GM12801 (cell line): ENCODE measurements around the gene SETD4.

Experiments
- TF ChIP-seq, protein P1 (sequence below): IDR thresholded peaks from one replicate; pipeline ENCODE4 v1.5.1; 2011; ENCODE audit warnings: control low read depth; ENCODE audit not compliant: insufficient read length; ENCODE audit errors: extremely low read depth

Gene SETD4

DNA sequence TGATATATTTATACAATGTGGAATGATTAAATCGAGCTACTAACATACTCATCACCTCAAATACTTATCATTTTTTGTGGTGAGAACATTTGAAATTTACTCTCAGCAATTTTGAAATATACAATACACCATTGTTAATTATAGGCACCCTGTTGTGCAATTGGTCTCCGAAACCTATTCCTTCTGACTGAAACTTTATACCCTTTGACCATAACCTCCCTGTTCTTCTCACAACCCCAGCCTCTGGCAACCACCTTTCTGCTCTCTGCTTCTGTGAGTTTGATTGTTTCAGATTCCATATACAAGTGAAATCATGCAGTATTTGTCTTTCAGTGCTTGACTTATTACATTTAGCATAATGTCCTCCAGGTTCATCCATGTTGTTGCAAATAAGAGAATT, 49.5 kb downstream of the SETD4 start:
- TF ChIP-seq, protein P1, sequence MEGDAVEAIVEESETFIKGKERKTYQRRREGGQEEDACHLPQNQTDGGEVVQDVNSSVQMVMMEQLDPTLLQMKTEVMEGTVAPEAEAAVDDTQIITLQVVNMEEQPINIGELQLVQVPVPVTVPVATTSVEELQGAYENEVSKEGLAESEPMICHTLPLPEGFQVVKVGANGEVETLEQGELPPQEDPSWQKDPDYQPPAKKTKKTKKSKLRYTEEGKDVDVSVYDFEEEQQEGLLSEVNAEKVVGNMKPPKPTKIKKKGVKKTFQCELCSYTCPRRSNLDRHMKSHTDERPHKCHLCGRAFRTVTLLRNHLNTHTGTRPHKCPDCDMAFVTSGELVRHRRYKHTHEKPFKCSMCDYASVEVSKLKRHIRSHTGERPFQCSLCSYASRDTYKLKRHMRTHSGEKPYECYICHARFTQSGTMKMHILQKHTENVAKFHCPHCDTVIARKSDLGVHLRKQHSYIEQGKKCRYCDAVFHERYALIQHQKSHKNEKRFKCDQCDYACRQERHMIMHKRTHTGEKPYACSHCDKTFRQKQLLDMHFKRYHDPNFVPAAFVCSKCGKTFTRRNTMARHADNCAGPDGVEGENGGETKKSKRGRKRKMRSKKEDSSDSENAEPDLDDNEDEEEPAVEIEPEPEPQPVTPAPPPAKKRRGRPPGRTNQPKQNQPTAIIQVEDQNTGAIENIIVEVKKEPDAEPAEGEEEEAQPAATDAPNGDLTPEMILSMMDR, result no peak

DNA sequence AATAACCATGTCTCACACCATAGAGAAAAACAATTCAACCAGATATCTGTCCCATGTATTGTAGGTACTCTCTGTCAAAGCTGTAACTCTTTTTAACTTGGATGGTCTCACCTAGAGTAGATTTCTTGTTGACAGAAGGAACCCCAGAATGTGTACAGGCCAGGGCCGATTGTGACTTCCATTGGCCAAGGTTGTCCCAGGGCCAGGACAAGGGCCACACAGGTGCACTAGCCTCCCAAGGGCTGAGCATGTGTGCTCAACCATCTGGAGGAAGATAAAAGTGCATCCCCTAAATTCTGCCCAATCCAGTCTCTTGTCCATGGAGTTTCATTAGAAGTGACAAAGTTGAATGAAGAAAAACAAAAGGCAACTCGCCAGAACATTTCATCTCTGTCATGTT, 51.8 kb downstream of the SETD4 start:
- TF ChIP-seq, protein P1, result no peak

DNA sequence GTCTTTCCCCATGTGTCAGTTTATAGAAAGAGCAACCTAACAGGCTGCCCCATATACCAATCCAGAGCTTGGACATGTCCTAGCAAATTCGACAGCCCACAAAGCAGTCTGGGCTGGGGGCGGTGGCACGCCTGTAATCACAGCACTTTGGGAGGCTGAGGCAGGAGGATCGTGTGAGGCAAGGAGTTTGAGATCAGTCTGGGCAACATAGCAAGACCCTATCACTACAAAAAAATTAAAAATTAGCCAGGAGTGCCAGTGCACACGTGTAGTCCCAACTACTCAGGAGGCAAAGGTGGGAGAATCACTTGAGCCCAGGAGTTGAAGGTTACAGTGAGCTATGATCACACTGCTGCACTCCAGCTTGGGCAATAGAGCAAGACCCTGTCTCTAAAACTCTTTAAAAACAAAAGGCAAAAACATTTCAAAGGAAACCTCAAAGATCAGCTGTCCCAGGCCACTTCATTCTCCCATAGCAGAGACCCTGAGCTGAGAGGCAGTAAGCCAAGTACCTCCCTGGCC, 54.4 kb downstream of the SETD4 start:
- TF ChIP-seq, protein P1, result no peak

DNA sequence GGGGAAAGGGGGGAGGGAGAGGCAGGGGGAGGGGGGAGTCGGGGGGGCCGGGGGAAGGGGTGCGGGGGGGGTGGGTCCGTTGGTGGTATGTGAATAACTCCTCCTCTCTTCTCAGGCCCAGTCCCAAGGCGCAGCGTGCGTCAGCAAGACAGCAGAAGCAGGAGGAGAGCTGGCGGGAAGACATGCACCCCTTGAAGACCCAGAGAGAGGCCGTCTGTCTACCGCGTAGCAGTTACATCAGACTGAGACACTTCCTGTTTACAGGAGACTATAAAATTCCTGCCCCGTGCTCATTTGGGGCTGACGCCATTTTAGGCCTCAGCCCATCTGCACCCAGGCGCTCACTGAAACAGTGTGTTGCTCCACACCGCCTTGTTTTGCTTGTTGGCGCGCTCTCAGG, 55.3 kb downstream of the SETD4 start:
- TF ChIP-seq, protein P1, result no peak

DNA sequence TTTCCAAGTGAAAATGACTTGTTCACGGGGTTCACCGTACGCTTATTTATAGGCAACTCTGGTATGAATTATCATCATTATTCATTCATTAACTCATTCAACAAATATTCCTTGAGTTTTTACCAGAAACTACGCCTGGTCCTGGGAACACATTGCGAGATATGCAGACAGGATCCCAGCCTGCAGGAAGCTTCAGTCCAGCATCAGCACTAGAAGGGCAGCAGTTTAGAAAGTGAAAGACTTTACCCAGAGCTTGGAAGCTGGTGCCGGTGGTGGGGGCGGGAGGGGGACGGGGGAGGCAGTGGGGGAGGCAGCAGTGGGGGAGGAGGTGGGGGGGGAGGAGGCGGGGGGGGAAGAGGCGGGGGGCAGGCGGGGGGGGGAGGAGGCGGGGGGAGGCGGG, 55.9 kb downstream of the SETD4 start:
- TF ChIP-seq, protein P1, result no peak

DNA sequence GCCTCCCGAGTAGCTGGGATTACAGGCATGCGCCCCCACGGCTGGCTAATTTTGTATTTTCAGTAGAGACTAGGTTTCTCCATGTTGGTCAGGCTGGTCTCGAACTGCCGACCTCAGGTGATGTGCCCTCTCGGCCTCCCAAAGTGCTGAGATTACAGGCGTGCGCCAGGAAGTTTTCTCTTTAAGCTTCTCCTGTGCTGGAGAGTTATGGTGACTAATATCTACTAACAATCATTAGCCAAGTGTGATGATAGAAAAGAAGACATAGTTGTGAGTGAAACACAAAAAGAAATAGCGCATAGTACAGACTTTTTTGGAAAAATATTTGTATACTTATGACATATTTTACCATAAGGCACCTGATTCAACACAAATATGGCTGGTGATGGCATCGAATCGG, 56.5 kb downstream of the SETD4 start:
- TF ChIP-seq, protein P1, result no peak

DNA sequence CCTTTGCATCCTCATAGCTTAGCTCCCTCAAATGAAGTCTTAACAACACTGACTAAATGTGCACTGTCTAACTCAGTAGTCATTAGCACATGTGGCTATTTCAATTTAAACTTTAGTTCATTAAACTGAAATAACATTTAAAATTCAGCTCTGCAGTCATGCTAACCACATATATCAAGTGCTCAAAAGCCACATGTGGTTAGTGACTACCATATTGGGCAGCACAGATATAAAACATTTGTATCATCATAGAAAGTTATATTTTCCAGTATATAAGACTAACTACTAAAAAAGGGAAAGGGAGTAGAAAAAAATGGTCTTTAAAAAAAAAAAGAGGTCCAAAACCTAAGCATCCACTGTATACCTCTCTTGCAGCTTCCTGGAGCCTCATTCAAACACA, 64.1 kb downstream of the SETD4 start:
- TF ChIP-seq, protein P1, result no peak
